Neural progenitor cell (in vitro differentiated cells): ENCODE data around the gene ACER3.

ENCODE experiments used
- EZH2 ChIP-seq: fragments of 200-600 bp; sonication (generic); IDR thresholded peaks from 2 replicates; pipeline ENCODE4 v1.6.1; 2017; ENCODE audit warnings: antibody characterized with exemption, mild to moderate bottlenecking, moderate library complexity
- EZH2phosphoT487 ChIP-seq: fragments of 200-600 bp; sonication (generic); IDR thresholded peaks from 2 replicates; pipeline ENCODE4 v1.6.1; 2017; ENCODE audit warnings: antibody characterized with exemption
- TF ChIP-seq, protein P1 (sequence below): fragments of 200-600 bp; sonication (generic); IDR thresholded peaks from 2 replicates; pipeline ENCODE4 v1.5.1; 2017; ENCODE audit warnings: antibody characterized with exemption, mild to moderate bottlenecking

DNA sequence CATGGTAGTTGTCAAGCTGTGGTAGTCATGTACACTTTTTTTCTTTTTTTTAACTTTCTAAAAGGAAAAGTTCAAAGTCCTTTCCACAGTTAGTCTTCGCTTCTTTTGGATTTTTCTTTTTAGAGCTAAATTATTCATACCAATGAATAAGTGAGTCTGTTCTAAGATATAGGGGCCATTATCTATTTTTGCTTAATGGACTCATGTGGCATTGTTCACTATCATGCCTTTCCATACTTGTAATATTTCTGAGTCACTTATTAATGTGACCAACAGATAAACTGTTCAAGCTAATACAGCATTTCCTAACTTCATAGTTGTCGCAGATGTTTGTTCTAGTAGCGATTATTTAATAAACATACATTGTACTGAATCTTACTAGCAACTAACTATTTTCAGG is 165.5 kb downstream of the ACER3 start:
- TF ChIP-seq, protein P1, sequence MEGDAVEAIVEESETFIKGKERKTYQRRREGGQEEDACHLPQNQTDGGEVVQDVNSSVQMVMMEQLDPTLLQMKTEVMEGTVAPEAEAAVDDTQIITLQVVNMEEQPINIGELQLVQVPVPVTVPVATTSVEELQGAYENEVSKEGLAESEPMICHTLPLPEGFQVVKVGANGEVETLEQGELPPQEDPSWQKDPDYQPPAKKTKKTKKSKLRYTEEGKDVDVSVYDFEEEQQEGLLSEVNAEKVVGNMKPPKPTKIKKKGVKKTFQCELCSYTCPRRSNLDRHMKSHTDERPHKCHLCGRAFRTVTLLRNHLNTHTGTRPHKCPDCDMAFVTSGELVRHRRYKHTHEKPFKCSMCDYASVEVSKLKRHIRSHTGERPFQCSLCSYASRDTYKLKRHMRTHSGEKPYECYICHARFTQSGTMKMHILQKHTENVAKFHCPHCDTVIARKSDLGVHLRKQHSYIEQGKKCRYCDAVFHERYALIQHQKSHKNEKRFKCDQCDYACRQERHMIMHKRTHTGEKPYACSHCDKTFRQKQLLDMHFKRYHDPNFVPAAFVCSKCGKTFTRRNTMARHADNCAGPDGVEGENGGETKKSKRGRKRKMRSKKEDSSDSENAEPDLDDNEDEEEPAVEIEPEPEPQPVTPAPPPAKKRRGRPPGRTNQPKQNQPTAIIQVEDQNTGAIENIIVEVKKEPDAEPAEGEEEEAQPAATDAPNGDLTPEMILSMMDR = no peak
- TF ChIP-seq EZH2phosphoT487 = no peak
- no peak for TF ChIP-seq EZH2
